ENCODE data around the gene NPC2. TPM values are rescaled to one million over a fixed set of nuclear protein-coding genes. Genes with fewer than 3 reads are reported as not detected.
"Not testable (repeated sequence)": the region's sequence is repeated elsewhere in the genome, so short reads cannot be mapped to it uniquely, and the experiment has no call there.

Gene NPC2
- 100 to 1,000 TPM; 119 to 205 (median 162) TPM for total RNA-seq

DNA sequence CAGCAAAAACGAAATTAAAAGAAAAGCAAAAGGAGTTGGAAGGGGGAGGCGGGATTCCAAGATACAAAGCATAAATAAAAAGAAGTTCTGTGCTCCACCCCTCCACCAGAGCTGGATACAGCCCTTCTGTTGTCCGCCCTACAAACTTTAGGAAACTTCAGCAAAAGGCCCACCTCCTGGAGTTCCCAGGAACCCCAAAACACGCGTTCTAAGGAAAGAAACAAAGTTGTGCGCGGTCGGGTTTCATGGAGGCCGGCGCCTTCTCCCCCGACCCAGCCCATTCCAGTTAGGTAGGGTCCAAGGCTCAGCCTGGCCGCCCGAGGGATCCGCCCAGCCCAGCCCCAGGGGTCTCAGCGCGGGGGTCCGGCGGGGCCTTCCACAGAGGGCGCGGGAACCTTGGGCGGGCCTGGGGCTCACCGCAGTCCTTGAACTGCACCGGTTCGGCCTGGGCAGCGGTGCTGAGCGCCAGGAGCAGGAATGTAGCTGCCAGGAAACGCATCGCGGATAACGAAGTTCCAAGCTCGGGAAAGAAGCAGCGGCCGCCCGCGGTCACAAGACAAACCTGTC lies at the start of gene NPC2:
TSS of gene NPC2 (minus strand) at position 530 of the 567 bp plus-strand sequence. CDS start at position 499, 31 bp downstream.
- Histone ChIP-seq H3K27me3 (no peaks in the 10 kb centered on the region), H3K4me3 (peak within 1 kb of the TSS; percentile 73 to 94 (median 86)), H3K36me3 (peaks cover 0 to 15% (median 0%) of the 10 kb centered on the region in 4 donors), H3K4me1 (peaks cover 17 to 50% (median 26%) of the 10 kb centered on the region in 4 donors), H3K9me3 (no peaks in the 10 kb centered on the region), H3K27ac (replicated peaks in 1 of 4) (peak within 1 kb of the TSS; percentile 87 to 94 (median 92))
- intact Hi-C loops (cut with DNase I): no loop called here
- no peak for DNase-seq (ENCODE audit: extremely low spot score)
- 0% methylated on average over 18 of the region's 35 CpGs for WGBS
- TF ChIP-seq POLR2AphosphoS5 (IDR thresholded peaks at IDR 0.05) (peak; percentile 79 to 84), EP300 (IDR thresholded peaks at IDR 0.05) (no peak), POLR2A (IDR thresholded peaks at IDR 0.05; ENCODE audit: low read depth) (peak; percentile 68)
- TF ChIP-seq, protein P1, sequence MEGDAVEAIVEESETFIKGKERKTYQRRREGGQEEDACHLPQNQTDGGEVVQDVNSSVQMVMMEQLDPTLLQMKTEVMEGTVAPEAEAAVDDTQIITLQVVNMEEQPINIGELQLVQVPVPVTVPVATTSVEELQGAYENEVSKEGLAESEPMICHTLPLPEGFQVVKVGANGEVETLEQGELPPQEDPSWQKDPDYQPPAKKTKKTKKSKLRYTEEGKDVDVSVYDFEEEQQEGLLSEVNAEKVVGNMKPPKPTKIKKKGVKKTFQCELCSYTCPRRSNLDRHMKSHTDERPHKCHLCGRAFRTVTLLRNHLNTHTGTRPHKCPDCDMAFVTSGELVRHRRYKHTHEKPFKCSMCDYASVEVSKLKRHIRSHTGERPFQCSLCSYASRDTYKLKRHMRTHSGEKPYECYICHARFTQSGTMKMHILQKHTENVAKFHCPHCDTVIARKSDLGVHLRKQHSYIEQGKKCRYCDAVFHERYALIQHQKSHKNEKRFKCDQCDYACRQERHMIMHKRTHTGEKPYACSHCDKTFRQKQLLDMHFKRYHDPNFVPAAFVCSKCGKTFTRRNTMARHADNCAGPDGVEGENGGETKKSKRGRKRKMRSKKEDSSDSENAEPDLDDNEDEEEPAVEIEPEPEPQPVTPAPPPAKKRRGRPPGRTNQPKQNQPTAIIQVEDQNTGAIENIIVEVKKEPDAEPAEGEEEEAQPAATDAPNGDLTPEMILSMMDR (IDR thresholded peaks at IDR 0.05): no peak

DNA sequence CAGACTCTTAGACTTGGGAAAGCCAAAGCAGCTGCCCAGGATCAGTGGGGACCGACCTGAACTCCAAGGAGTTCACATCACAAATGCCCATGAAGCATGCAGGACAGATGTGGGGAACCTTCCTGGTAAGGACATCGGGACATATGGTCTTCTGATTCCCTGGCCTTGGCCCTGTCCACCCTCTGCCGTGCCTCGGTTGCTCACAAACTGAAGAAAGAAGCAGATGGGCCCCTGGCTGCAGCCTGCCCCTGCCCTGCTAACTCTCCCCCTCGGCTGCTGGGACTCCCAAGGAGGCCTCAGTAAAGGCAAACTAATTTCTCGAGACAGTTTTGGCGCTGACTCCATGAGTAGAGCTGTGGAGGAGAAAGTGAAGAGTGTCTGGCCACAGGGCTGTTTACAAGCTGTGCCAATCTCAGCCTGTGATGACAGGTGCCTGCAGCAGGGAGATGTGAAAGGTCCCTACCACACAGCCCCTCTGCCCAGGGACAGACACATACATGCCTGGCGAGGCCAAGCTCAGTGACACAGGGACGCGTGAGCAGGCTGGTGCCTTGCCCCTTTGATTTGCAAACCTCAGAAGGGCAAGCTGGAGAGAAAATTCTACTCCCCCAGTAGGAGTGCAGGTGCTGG lies 49.1 kb upstream of the NPC2 start:
- H3K27me3 ChIP-seq: no peaks in the 10 kb centered on the region
- no peaks in the 10 kb centered on the region for H3K9me3 ChIP-seq
- H3K36me3 ChIP-seq: no peaks in the 10 kb centered on the region
- intact Hi-C loops (cut with DNase I): no loop called here
- H3K27ac ChIP-seq (replicated peaks in 1 of 4): no peak overlapping the region
- no peak overlapping the region for H3K4me3 ChIP-seq
- no peak for DNase-seq (ENCODE audit: extremely low spot score)
- WGBS: 87% methylated on average over 9 of the region's 10 CpGs
- no peak for TF ChIP-seq EP300 (IDR thresholded peaks at IDR 0.05)
- no peaks in the 10 kb centered on the region for H3K4me1 ChIP-seq

DNA sequence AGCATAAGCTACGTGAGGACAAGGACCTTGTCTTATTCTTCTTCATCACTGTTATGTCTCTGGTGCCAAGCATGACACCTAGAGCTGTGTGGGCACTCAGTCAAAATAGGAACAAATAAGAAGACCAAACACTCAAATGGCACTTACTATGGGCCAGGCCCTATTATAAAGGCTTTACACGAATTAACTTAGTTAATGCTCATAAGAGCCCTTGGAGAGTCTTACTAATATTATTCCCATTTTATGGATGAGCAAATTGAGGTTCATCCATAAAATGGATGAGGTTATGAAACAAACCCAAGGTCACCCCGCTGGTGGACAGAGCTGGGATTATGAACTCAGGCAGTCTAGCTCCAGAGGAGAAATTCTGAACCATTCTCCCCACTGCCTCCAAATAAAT lies 48.1 kb upstream of the NPC2 start:
- TF ChIP-seq POLR2A (IDR thresholded peaks at IDR 0.05; ENCODE audit: low read depth) (no peak), EP300 (IDR thresholded peaks at IDR 0.05) (no peak), POLR2AphosphoS5 (IDR thresholded peaks at IDR 0.05) (no peak)
- TF ChIP-seq, protein P1 (IDR thresholded peaks at IDR 0.05): no peak
- no peaks in the 10 kb centered on the region for H3K4me1 ChIP-seq
- no peak for DNase-seq (ENCODE audit: extremely low spot score)
- H3K4me3 ChIP-seq: no peak overlapping the region
- H3K27me3 ChIP-seq: no peaks in the 10 kb centered on the region
- H3K27ac ChIP-seq (replicated peaks in 1 of 4): no peak overlapping the region
- intact Hi-C loops (cut with DNase I): no loop called here
- no peaks in the 10 kb centered on the region for H3K9me3 ChIP-seq
- WGBS: 95% methylated on average over 3 of the region's 3 CpGs
- no peaks in the 10 kb centered on the region for H3K36me3 ChIP-seq

DNA sequence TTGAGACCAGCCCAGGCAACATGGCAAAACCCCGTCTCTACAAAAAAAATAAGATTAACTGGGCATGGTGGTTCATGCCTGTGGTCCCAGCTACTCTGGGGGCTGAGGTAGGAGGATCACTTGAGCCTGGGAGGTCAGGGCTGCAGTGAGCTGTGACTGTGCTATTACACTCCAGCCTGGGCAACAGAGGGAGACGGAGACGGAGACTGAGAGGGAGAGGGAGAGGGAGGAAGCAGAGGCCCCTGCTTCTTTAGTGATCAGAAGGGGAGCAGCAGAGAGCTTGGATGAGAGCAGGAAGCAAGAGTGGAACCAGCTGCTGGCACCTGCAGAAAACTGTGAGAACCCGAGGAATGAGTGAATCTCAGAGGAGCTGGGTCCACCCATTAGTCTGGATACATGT lies 46.4 kb upstream of the NPC2 start:
- no peaks in the 10 kb centered on the region for H3K9me3 ChIP-seq
- no peak for TF ChIP-seq POLR2A (IDR thresholded peaks at IDR 0.05; ENCODE audit: low read depth)
- no peak for TF ChIP-seq EP300 (IDR thresholded peaks at IDR 0.05)
- TF ChIP-seq, protein P1 (IDR thresholded peaks at IDR 0.05): no peak
- TF ChIP-seq POLR2AphosphoS5 (IDR thresholded peaks at IDR 0.05): no peak
- H3K27me3 ChIP-seq: no peaks in the 10 kb centered on the region
- no peaks in the 10 kb centered on the region for H3K36me3 ChIP-seq
- no peak overlapping the region for H3K4me3 ChIP-seq
- 78% methylated on average over 4 of the region's 4 CpGs for WGBS
- H3K27ac ChIP-seq (replicated peaks in 1 of 4): no peak overlapping the region
- H3K4me1 ChIP-seq: no peaks in the 10 kb centered on the region
- no peak for DNase-seq (ENCODE audit: extremely low spot score)
- intact Hi-C loops (cut with DNase I): no loop called here

DNA sequence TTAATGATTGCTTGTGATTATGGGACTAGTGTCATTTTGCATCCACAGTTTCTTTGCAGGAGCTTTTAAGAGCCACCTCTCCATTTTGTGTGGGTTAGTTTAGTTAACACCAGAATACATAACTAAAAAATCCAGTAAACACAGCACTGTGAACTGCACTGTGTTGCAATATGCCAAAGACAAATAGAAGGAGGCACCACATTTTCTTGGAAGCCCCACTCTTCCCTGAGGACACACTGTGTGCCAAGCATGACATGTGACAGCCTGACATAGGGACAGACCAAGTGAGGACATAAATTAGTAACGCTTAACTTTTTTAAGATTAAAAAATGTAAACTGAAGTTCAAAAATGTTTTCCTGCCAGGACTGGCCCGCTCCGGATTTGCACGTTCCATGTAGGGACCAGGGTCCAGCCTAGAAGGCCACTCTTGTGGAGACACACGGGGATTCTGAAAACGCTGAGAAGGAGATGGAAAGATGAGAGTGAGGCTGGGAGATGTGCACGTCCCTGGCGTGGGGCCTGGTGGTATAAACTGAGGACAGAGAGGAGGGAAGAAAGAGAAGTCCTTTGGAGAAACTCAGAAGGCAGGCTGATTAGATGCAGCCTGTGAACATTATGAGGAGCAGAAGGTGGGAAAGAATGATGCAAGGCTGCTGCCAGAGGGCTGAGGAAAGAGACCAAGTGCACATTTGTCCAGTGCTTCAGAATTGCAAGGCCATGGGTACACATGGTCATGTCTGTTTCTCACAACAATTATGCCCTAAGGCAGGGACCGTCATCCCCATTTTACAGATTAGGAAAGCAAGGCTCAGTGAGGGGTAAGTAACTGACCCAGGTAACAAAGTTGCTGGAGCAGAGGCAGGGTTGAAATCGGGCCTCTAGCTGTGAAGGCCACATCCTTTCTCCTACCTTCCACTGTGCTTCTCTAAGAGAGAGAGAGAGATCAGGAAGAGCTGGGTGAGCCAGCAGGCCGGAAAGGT lies 45.6 kb upstream of the NPC2 start:
- Histone ChIP-seq H3K27me3 (no peaks in the 10 kb centered on the region), H3K9me3 (no peaks in the 10 kb centered on the region), H3K4me3 (no peak overlapping the region), H3K36me3 (no peaks in the 10 kb centered on the region), H3K27ac (replicated peaks in 1 of 4) (no peak overlapping the region), H3K4me1 (no peaks in the 10 kb centered on the region)
- 92% methylated on average over 11 of the region's 11 CpGs for WGBS
- intact Hi-C loops (cut with DNase I): no loop called here
- TF ChIP-seq POLR2A (IDR thresholded peaks at IDR 0.05; ENCODE audit: low read depth) (no peak), EP300 (IDR thresholded peaks at IDR 0.05) (no peak), POLR2AphosphoS5 (IDR thresholded peaks at IDR 0.05) (no peak)
- TF ChIP-seq, protein P1 (IDR thresholded peaks at IDR 0.05): no peak
- no peak for DNase-seq (ENCODE audit: extremely low spot score)

DNA sequence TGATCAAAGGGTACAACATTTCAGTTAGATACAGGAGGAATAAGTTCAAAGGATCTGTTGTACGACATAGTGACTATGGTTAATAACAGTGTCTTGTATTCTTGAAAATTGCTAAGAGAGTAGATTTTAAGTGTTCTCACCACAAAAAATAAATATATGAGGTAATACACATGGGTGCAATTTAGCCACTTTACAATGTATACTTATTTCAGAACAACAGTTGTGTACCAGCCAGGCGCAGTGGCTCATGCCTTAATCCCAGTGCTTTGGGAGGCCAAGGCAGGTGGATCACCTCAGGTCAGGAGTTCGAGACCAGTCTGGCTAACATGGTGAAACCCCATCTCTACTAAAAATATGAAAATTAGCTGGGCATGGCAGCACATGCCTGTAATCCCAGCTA lies 43.2 kb upstream of the NPC2 start:
- intact Hi-C loops (cut with DNase I); DNase-seq (ENCODE audit: extremely low spot score); H3K27ac ChIP-seq (replicated peaks in 1 of 4): not testable (repeated sequence)

More for the DNA sequence above, 43.2 kb upstream of the NPC2 start:
- 88% methylated on average over 3 of the region's 3 CpGs for WGBS
- H3K9me3 ChIP-seq, H3K27me3 ChIP-seq, H3K4me3 ChIP-seq, H3K4me1 ChIP-seq, H3K36me3 ChIP-seq: not testable (repeated sequence)

All from esophagus muscularis mucosa (tissue), 4 donors.